GM06990 (cell line): ENCODE results near the gene NDFIP1.
"Not testable (repeated sequence)": the region's sequence is repeated elsewhere in the genome, so short reads cannot be mapped to it uniquely, and the experiment has no call there.

Experiments
- DNase-seq: peaks from one replicate; pipeline ENCODE4 v3.0.0-alpha.2; 2011; ENCODE audit not compliant: insufficient read length; ENCODE audit errors: extremely low read depth
- H3K27me3 ChIP-seq: replicated peaks from 2 replicates; pipeline ENCODE4 v1.6.0; 2011; ENCODE audit warnings: low read length; ENCODE audit not compliant: control insufficient read depth, insufficient read depth
- H3K36me3 ChIP-seq: 2 replicates; pipeline ENCODE4 v1.5.1; 2011; ENCODE audit warnings: low read length; ENCODE audit not compliant: control insufficient read depth, insufficient read depth
- H3K4me3 ChIP-seq: replicated peaks from 2 replicates; pipeline ENCODE4 v1.5.1; 2011; ENCODE audit warnings: low read depth, mild to moderate bottlenecking, control low read depth, low read length
- CTCF ChIP-seq: IDR thresholded peaks from 2 replicates; pipeline ENCODE4 v1.5.1; 2011; ENCODE audit warnings: low read length, control low read depth, mild to moderate bottlenecking, inconsistent platforms; ENCODE audit not compliant: insufficient read depth, poor library complexity, severe bottlenecking

Gene NDFIP1

DNA sequence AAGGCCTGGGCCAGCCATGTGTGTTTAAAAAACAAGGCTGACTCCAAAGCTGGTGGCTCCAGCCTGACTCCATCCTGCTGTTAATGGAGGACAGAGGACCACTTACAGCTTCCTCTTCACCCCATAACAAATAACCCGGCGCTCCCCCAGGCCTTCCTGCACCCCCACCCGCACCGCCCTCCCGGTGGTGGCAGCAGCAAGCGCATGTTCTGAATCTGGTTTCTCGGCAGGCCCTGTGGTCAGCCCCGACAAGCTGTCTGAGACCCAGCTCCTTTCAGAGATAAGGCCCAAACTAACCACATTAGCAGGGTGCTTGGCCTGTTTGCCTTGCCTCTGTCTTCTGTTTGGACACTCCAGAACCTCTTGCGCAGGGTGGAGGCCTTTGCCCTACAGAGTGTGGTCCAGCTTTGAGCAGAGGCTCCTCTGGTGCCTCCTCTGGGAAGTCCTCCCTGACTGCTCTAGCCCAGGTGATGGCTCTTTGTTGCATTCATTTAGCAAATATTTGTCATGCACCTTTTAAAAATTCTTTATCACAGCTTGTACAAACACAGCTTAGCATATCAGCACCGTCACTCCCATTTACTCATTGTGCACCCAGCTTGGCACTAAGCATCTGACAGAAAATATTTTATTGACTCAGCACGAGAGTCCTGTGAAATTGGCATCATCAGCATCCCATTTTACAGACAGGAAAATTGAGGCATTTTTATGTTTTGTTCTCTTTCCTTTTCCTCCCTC is 78.4 kb downstream of the NDFIP1 start:
- no peak for TF ChIP-seq CTCF
- no peak for DNase-seq
- Histone ChIP-seq H3K36me3 (no peaks in the 10 kb centered on the region), H3K27me3 (no peaks in the 10 kb centered on the region; the same call in 1 of the 2 replicates), H3K4me3 (no peak overlapping the region)

DNA sequence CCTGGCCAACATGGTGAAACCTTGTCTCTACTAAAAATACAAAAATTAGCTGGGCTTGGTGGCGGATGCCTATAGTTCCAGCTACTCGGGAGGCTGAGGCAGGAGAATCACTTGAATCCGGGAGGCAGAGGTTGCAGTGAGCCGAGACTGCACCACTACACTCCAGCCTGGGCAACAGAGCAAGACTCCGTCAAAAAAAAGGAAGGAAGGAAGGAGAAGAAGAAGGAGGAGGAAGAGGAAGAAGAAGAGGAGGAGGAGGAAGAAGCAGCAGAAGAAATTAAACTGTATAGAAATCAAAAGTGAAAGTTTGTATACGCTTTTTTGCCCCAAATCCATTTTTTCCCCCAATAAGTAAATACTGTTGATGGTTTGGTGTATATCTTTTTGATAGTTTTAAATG is 80.1 kb downstream of the NDFIP1 start:
- H3K36me3 ChIP-seq, H3K27me3 ChIP-seq, DNase-seq, H3K4me3 ChIP-seq: not testable (repeated sequence)

GRCh38 chr5:142189813-142190212 is 81.2 kb downstream of the NDFIP1 start:
- no peak overlapping the region for H3K4me3 ChIP-seq
- H3K36me3 ChIP-seq = no peaks in the 10 kb centered on the region
- no peaks in the 10 kb centered on the region; the same call in 1 of the 2 replicates for H3K27me3 ChIP-seq
- no peak for TF ChIP-seq CTCF
- no peak for DNase-seq

GRCh38 chr5:142191776-142192175 is 83.2 kb downstream of the NDFIP1 start:
- no peak for DNase-seq
- no peak overlapping the region for H3K4me3 ChIP-seq
- no peaks in the 10 kb centered on the region for H3K36me3 ChIP-seq
- H3K27me3 ChIP-seq = no peaks in the 10 kb centered on the region
- no peak for TF ChIP-seq CTCF

- DNase-seq = no peak
- Histone ChIP-seq H3K4me3 (no peak overlapping the region), H3K36me3 (no peaks in the 10 kb centered on the region), H3K27me3 (no peaks in the 10 kb centered on the region)
- no peak for TF ChIP-seq CTCF
Measured at GRCh38 chr5:142192286-142193113, 83.9 kb downstream of the NDFIP1 start.

DNA sequence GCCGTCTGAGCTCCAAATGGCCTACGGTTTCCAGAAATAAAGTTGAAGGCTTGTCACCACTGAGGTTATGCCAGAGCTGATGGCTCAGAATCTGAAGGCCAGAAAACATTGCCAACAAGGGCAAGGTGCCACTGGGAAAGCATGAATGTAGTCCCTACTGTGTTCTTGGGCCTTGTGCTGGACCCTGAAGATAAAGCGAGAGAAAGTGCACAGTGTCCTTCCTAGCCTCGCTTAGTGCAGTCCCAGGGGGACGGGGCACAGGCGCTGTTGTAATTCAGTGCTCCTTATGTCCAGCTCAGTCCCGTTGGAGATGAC is 84.5 kb downstream of the NDFIP1 start:
- H3K27me3 ChIP-seq = no peaks in the 10 kb centered on the region
- H3K36me3 ChIP-seq = no peaks in the 10 kb centered on the region
- no peak for TF ChIP-seq CTCF
- H3K4me3 ChIP-seq = no peak overlapping the region
- no peak for DNase-seq
